Measurements from ENCODE around the gene S100A9.
A peak's percentile ranks its signal among the peaks of the same experiment; 100 is the strongest.
"Not testable (repeated sequence)": the region's sequence is repeated elsewhere in the genome, so short reads cannot be mapped to it uniquely, and the experiment has no call there.

S100A9 gene

DNA sequence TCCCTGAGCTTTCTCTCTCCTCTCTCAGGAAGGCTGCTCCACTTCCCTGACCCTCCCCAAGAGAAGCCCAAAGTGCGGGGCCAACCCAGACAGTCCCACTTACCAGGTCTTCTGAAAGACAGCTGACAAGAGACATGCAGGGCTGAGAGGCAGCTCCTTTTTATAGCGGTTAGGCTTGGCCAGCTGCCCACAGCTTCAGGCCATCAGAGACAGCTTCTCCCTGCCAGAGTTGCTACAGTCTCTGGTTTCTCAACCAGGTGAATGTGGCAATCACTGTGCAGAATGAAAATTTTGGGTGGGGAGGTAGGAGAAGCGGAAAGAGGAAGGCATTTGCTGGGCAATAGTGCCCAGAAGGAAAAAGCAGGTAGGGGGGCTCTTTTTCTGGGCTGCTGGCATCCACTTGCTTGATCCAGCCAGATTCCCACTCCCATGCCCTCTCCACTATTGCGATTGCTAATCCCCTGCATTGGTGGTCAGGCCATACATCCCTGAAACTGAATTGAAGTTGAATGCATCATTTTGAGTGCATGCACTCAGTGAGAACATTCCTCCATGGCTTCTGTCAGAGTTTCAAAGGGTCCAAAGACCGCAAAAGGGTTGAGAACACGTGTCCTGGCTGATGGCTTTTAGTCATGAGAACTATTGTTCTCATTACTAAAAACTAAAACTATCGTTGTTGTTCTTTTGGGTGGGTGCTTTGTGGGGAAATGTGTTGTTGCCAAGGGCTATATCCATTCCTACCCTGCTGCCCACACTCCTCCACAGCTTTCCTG lies 33.5 kb downstream of the S100A9 start, which contains the start of gene S100A8:
TSS of gene S100A8 (minus strand) at position 136 of the 773 bp plus-strand sequence. CDS start 538 bp downstream, outside the sequence.
- DNase-seq, result no peak

DNA sequence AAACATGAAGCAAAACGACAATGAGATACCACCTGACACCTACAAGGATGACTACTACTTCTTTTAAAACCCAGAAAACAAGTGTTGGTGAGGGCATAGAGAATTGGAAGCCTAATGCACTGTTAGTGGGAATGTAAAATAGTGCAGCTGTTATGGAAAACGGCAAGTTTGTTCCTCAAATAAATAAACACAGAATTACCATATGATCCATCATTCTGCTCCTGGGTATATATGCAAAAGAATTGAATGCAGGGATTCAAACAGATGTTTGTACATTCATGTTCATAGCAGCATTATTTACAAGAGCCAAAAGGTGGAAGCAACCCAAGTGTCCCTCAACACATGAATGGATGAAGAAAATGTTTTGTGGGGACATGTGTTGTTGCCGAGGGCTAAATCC lies 34.6 kb downstream of the S100A9 start:
- no peak for DNase-seq

DNA sequence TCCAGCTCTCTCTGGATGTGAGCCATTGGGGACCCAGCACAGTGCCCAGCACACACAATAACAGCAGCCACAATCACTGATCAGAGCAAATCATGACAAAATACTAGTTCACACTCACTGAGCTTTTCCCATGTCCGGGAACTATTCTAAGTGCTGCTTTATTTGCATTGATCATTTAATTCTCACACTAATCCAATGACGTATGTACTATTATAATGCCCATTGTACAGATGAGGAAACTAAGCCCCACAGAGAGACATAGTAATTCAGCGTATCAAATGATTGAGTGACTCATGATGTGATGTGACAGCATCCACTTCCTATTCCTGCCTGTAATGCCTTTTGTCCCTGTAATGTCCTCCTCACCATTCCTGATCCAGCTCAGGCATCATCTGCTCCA lies 35.2 kb downstream of the S100A9 start:
- no peak for DNase-seq

DNA sequence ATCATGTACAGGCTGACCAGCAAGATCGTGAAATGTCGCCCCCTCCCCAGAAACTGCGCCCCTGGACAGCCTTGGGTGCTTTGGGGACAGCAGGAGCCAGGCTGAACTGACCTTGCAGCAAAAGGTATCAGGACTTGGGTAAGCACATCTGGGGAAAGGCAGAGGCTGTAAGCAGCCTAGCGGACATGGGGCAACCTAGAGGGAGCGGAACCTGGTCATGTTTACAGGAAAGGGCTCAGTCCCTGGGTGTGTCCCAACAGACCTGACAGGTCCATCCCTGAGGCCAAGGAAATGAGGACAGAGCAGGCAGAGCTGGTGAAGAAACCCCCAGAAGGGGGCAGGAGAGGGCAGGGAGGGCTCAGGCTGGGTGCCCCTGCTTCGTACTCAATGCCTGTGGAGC lies 36.3 kb downstream of the S100A9 start:
- DNase-seq, result no peak

DNA sequence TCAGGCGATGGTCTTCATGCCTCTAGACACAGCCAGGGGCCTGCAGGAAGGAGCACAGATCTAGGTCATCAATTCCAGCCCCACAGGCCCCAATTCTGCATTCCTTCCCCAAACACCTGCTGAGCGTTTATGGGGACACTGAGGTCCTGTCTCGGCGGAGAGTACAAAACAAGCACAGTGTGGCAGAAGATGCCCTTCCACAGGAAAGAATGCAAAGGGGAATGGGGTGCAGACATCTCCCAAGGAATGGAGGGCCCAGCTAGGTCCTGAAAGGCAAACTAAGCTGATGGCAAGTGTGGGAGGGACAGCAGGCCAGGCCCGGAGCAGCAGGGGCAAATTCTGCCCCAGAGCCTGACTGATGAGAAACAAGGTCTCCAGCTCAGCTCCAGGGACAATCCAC lies 36.7 kb downstream of the S100A9 start:
- DNase-seq, result no peak

DNA sequence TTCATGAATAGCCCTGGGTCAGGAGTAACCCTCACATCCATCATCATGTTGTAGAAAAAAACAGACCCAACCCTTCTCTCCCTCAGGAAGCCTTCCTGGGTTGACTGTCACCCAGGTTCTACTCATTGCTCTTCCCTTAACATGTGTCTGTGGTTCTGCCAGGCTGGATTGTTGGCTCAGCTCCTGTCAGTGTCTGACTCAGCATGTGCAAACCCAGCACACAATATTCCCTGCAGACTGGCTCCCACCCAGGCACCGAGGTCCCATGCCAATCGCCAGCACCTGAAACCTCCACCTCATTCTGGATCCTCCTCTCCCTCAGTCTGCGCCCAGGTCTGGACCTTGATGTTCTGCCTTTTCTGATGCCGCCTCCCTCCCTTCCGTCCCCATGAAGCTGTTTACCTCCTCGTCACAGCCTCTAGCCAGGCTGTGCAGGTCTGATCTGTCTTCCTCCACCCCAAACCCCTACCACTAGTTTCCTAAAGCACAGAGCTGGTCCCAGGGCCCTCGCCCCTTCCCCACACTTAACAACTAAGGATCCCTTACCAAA lies 37.6 kb downstream of the S100A9 start:
- no peak for DNase-seq

DNA sequence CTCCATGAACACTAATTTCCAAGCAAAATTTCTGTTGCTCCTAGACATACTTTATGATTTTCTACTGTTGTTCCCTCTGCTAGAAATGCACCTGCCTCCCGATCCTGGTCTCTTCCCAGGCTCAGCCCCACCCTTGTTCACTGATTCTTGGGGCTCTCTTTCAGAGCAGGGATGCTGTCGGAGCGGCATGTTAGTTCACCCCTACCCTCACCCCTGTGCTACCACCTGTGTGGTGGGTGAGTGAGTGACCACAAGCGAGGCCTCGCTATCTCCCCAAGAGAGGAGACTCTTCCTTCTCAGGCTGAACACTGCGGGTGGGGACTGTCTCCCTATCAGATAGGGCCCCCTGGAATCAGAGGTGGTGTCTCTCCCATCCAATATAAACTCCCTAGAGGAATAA lies 38.1 kb downstream of the S100A9 start:
- DNase-seq, result no peak

DNA sequence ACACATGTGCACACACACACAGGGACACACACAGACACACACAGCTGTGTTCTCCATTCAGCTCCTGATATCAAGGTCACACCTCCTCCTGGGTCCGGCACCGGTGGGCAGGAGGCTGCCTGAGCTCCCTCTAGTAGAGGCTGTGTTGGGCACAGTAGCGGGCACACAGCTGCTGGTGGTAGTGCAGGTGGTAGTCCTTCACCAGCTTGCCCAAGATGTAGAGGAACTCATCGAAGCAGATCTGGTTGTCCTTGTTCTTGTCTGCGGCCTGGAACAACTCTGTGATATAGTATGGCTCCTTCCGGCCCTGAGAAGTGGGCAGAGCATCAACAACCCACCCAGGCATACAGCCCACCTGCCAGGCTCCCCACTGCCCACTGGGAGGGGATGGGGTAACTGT lies 38.8 kb downstream of the S100A9 start:
- DNase-seq, result no peak

DNA sequence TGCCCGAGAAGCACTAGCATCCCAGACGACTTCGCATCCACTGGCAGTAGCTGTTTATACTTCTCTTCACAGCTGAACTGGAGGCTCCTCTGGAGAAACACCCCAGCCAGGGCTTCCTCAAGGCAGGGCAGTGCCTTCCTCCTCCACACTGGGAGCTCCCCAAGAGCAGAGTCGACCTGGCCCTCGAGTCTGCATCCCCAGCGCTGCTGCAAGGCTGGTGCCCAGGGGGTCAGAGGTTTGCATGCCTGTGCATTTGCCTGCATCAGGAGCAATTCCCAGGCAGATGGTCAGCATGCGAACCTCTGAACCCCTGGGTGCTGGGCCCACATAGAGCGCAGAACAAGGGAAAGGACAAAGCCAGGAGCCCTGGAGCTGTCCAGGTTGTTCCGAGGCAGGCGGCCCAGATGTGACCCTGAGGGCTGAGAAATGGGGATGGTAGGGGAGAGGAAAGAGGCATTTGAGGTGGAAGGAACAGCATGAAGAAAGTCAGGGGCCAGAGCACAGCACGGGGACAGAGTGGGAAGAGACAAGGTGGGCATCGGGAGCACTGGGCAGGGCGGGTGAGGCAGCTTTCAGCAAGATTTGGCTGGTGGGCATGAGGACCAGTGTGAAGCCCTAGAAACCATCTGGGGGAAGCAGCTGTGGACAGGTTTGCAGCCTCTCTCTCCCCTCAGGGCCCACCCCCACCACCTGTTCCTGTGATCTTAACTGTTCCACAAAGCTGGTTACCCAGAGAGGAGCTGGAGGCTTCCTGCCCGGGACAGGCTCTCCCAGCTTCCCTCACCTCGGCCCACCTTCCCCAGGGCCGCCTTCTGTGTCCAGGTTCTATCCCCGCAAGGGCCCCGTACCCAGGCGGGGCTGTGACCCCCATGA lies 39.6 kb downstream of the S100A9 start:
- no peak for DNase-seq

DNA sequence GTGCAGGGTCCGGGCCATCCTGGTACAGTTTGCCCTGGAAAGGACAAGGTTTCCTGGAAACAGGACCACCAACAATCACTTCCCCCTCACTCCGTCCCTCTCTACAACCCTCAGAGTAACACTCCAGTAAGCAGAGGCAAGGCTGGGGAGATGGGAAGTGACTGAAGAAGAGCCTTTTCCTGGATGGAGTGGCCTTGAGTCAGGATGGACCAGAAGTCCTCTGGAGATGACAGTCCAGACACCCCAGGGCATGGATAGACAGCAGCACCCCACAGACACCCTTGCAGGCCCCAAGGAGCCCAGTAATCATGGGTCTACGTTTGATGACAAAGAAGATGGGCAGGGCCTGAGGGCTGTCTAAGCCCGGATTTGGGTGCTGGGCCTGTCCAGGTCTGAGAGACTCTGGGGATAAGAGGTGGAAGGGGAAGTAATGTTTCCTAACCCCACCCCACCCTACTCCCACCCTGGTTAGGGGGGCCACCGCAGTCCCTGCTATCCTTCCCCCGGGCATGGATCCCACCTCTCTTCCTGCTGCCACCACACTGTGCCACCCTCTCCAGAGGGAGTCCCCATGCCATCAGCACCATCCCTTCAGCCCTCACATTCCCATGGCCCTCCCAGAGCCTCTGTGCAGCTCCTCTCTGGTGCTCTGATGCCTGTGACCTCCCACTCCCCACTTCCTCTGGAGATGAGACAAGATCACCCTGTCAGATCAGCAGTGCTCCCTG lies 40.4 kb downstream of the S100A9 start:
- DNase-seq, result no peak

DNA sequence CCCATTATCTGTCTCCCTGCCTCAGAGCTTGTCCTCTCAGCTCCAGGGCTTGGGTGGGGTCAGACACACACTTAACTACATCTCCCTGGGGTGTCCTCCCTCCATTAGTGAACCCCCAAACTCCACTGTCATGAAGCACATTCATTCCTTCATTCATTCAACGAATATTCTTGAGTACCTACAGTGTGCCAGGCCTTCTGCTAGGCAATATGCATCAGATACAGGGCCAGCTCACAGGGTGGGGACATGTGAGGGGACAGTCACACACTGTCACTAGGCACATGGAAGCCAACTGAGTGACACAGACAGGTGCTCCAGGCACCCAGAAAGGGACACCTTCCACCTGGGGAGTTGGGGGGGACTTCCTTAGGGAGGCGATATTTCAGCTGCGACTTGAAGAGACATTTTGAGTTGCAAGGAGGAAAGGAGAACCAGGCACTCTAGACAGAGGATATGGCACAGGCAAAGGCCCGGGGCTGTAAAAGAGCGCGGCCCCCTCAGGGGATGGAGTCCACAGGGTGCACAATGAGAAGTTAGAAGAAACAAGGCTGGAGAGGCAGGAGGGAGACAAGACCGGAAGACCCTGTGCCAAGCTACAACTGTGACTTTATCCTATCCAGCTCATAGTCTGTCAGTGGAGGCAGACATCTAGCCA lies 41.9 kb downstream of the S100A9 start:
- no peak for DNase-seq

DNA sequence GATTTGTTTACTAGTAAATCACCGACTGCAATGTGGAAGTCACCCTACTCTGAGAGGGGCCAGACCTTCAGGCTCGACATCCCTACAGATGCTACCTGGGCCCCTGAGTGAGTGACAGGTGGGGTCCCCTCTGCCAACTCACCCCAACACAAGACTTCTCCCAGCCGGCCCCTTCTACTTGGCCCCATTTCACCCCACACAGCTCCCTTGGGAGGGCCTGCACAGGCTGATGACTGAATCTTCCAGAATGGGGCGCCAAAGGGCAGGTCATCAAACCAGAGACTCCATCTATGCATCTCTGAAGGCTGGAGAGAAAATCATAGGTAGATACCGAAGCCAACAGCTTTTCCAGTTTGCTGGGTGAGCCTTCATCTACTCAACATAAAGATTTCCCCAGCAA lies 42.6 kb downstream of the S100A9 start:
- DNase-seq, result no peak

DNA sequence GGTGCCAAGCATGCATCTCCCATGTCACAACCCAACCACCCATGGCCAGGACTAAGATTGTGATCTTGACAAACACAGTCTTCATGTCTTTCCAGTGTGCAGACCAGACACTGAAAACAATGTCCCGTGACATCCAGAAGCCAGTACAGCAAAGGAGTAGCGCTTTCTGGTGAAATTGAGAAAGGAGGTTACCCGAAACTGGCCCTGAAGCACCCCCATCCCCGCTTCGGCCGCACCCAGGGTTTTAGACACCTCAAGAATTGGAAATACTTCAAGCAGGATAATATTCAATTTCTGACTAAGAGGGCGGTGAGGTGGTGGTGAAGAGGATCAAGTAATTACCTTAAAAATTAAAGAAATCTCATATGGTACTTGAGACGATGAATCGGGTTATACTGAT lies 43.8 kb downstream of the S100A9 start:
- no peak for DNase-seq

DNA sequence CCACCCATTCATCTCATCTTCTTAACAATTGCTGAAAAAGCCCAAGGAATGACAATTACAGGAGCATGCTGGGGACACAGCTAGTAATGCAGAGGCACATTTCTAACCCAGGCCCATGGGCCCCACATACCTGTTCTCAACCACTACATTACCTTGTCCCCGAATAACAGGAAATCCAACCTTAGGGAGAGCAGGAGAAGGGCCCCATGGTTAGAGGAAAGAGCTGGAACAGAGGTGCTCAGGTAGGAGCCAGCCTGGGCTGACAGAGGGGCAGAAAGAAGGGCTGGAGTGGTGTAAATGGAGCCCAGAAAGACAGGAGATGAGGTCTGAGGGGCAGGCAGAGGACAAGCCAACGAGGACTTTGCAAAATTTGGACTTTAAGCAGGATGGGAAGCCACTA lies 44.6 kb downstream of the S100A9 start:
- DNase-seq, result no peak

DNA sequence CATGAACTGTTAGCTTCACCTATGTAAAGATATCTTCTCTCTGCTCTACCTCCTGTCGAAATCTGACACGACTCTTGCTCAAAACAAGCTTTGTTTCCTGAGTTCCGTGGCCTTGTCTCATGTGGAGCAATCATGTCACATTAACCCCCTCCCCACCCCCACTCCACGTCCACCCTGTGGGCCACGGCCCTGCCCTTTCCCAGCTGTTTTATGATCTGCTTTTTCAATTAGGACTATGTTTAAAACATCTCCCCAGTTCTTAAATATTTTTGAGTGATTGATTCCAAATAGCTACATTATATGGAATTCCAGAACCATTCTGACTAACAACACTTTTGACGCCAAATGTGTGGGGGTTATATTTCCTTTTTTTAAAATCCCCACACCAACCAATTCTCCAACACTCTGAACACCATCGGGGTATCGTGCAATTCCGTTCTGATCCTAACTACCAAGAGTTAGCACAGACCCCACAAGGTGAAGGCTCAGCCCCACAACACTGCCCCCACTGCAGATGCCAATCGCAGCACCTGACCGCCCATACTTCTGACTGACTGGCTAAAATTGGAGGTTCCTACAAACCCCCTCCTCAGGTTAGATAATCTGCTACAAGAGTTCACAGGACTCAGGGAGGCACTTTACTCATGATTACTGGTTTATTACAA lies 45.9 kb downstream of the S100A9 start:
- DNase-seq, result no peak

DNA sequence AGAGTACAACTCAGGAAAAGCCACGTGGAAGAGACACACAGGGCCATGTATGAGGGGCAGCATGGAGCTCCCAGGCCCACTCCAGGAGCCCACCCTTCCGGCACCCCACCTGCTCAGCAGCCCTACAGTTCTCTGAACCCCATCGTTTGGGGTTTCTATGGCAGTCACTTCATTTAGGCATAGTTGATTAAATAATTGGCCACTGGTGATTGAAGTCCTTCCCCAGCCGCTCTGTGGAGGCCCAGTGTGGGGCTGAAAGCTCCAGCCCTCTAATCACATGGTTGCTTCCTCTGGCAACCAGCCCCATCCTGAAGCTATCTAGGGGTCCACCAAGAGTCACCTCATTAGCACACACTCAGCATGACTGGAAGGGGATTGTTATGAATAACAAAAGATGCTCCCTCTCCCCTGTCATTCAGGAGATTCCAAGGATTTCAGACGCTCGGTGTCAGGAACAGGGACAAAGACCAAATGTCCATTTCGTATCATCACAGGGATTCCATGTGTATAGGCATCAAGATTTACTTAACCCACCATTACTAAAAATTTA lies 46.5 kb downstream of the S100A9 start:
- DNase-seq, result no peak

DNA sequence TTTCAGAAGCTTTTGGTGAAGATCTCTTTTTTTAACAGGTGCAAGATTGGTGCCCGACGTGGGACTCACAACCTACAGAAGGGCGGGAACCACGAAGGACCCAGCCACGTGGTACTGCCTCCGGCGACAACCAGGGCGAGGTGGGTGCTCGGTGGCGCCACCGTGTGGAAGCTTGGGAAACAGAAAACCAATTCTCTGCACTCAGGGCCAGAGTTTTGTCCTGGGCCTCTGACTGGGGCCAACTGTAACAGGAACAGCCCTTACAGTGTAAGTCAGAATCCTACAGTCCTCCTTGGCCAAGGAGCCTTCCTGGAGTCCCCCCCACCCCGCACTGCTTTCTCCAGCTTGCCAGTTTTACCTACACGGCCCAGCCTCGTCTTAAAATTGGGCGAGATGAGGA lies 47.1 kb downstream of the S100A9 start:
- peak; percentile 65 for DNase-seq

DNA sequence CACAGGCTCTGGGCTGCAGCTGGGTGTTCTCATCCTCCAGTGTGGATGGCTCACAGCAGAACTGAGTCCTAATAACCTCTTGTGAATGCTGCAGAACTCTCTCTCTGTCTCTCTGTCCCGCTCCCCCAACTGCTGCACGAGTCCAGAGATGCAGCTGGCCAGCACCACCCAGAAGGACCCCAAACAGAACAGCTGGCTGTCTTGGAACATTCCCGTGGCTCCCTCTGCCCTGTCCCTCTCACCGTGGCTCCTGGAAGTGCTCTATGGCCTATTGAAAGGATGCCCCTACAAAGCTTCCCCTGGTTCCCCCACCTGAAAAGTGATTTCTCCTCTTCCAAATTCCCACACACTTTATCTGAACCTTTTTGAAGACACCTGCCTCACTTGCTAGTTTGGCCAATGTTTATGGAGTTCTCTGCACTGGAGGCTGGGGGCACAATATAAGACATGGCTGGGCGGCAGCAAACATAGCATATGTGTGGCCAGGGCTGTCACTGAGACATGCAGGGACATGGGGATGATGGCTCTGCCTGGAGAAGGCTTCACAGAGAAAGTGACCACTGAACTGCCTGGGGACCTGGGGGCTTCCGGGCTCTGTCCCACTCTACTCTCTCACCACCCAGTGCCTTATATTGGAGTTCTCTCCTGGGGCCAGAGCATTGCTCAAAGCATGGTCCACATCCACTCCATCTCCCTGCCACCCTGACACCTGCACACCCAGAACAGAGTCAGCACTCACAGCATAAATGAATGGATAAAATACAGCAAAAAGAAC lies 48.4 kb downstream of the S100A9 start:
- DNase-seq, result not testable (repeated sequence)

DNA sequence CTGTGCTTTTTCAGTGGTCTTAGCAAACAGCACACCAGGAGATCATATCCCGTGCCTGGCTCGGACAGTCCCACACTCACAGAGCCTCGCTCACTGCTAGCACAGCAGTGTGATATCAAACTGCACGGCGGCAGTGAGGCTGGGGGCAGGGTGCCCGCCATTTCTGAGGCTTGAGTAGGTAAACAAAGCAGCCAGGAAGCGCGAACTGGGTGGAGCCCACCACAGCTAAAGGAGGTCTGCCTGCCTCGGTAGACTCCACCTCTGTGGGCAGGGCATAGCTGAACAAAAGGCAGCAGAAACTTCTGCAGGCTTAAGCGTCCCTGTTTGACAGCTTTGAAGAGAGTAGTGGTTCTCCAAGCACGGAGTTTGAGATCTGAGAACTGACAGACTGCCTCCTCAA lies 49.6 kb downstream of the S100A9 start:
- not testable (repeated sequence) for DNase-seq
